DOHH2 (cell line): Measurements from ENCODE around the gene CMTM4.

Source experiments
- H3F3A ChIP-seq: fragments of 200-600 bp; sonication (generic), shearing (Covaris generic); 2 replicates; pipeline ENCODE4 v1.6.0; 2016; ENCODE audit warnings: antibody characterized with exemption, mild to moderate bottlenecking; ENCODE audit not compliant: control insufficient read depth, insufficient read depth
- H3K27ac ChIP-seq: fragments of 200-600 bp; sonication (generic); 2 replicates; pipeline ENCODE4 v1.5.1; 2014; ENCODE audit warnings: low read depth, mild to moderate bottlenecking, low read length, moderate library complexity
- H3K27me3 ChIP-seq: fragments of 200-600 bp; sonication (generic); 2 replicates; pipeline ENCODE4 v1.6.1; 2014; ENCODE audit warnings: mild to moderate bottlenecking, low read length, mixed read lengths; ENCODE audit not compliant: control insufficient read depth
- H3K36me3 ChIP-seq: fragments of 200-600 bp; sonication (generic); 2 replicates; pipeline ENCODE4 v1.6.1; 2014; ENCODE audit warnings: mild to moderate bottlenecking, low read length, moderate library complexity, mixed read lengths; ENCODE audit not compliant: control insufficient read depth
- H3K4me1 ChIP-seq: fragments of 200-600 bp; sonication (generic); 2 replicates; pipeline ENCODE4 v1.6.1; 2014; ENCODE audit warnings: mild to moderate bottlenecking, low read length, mixed read lengths; ENCODE audit not compliant: control insufficient read depth
- H3K4me2 ChIP-seq: fragments of 200-600 bp; sonication (generic); 2 replicates; pipeline ENCODE4 v1.6.0; 2014; ENCODE audit warnings: mild to moderate bottlenecking, low read length, moderate library complexity
- H3K4me3 ChIP-seq: fragments of 200-600 bp; sonication (generic); 2 replicates; pipeline ENCODE4 v1.5.1; 2014; ENCODE audit warnings: mild to moderate bottlenecking, low read length, mixed read lengths
- H3K79me2 ChIP-seq: fragments of 200-600 bp; sonication (generic); 2 replicates; pipeline ENCODE4 v1.6.1; 2014; ENCODE audit warnings: mild to moderate bottlenecking, low read length, mixed read lengths; ENCODE audit not compliant: control insufficient read depth
- H3K9me2 ChIP-seq: fragments of 200-600 bp; sonication (generic); replicated peaks from 2 replicates; pipeline ENCODE4 v1.6.1; 2014; ENCODE audit warnings: mild to moderate bottlenecking, low read length, mixed read lengths; ENCODE audit not compliant: control insufficient read depth
- H3K9me3 ChIP-seq: fragments of 200-600 bp; sonication (generic); 2 replicates; pipeline ENCODE4 v1.6.1; 2014; ENCODE audit warnings: antibody characterized with exemption, low read length, mixed read lengths; ENCODE audit not compliant: control insufficient read depth, insufficient read depth
- H4K20me1 ChIP-seq: fragments of 200-600 bp; sonication (generic); 2 replicates; pipeline ENCODE4 v1.6.0; 2014; ENCODE audit warnings: low read depth, mild to moderate bottlenecking, antibody characterized with exemption, low read length, moderate library complexity; ENCODE audit not compliant: control insufficient read depth, insufficient read depth
- CTCF ChIP-seq: fragments of 200-600 bp; sonication (generic); IDR thresholded peaks from one replicate; pipeline ENCODE4 v1.5.1; 2014; ENCODE audit warnings: antibody characterized with exemption, mild to moderate bottlenecking, low read depth, low read length; ENCODE audit not compliant: poor library complexity, severe bottlenecking
- EZH2phosphoT487 ChIP-seq: fragments of 200-600 bp; sonication (generic); IDR thresholded peaks from 2 replicates; pipeline ENCODE4 v1.6.1; 2017; ENCODE audit warnings: borderline replicate concordance, mild to moderate bottlenecking, antibody characterized with exemption, low read length, moderate library complexity, mixed read lengths

The CMTM4 gene

GRCh38 chr16:66652661-66653360, 43.7 kb downstream of the CMTM4 start:
- Histone ChIP-seq H3K79me2 (no peaks in the 10 kb centered on the region), H3K4me3 (no peak overlapping the region), H3K4me2 (no peak overlapping the region), H3K27ac (no peak overlapping the region), H3K36me3 (no peaks in the 10 kb centered on the region), H3K27me3 (peaks cover 7% of the 10 kb centered on the region; the same call in 1 of the 2 replicates), H3K4me1 (peaks cover 4% of the 10 kb centered on the region; the same call in 1 of the 2 replicates), H4K20me1 (no peaks in the 10 kb centered on the region), H3K9me3 (no peaks in the 10 kb centered on the region), H3K9me2 (no peaks in the 10 kb centered on the region), H3F3A (no peaks in the 10 kb centered on the region)
- no peak for TF ChIP-seq EZH2phosphoT487
- no peak for TF ChIP-seq CTCF

- Histone ChIP-seq H3K4me1 (peaks cover 4% of the 10 kb centered on the region; the same call in 1 of the 2 replicates), H3K79me2 (no peaks in the 10 kb centered on the region), H3K36me3 (no peaks in the 10 kb centered on the region), H3K27me3 (peaks cover 7% of the 10 kb centered on the region; the same call in 1 of the 2 replicates), H3K4me2 (no peak overlapping the region), H3K27ac (no peak overlapping the region), H3F3A (no peaks in the 10 kb centered on the region), H4K20me1 (no peaks in the 10 kb centered on the region), H3K4me3 (no peak overlapping the region), H3K9me2 (no peaks in the 10 kb centered on the region), H3K9me3 (no peaks in the 10 kb centered on the region)
- TF ChIP-seq CTCF (no peak), EZH2phosphoT487 (no peak)
These were observed 44.6 kb downstream of the CMTM4 start for GRCh38 chr16:66651965-66652364.

GRCh38 chr16:66651474-66651765, 45.1 kb downstream of the CMTM4 start:
- H3K27ac ChIP-seq = no peak overlapping the region
- H3K4me1 ChIP-seq = peaks cover 4% of the 10 kb centered on the region; the same call in 1 of the 2 replicates
- peaks cover 4% of the 10 kb centered on the region; the same call in 1 of the 2 replicates for H3K27me3 ChIP-seq
- H3K9me3 ChIP-seq = no peaks in the 10 kb centered on the region
- TF ChIP-seq CTCF (no peak), EZH2phosphoT487 (no peak)
- H3K9me2 ChIP-seq = no peaks in the 10 kb centered on the region
- H3F3A ChIP-seq = no peaks in the 10 kb centered on the region
- peak overlapping the region; percentile 24; the same call in 1 of the 2 replicates for H3K4me3 ChIP-seq
- no peaks in the 10 kb centered on the region for H3K79me2 ChIP-seq
- H4K20me1 ChIP-seq = no peaks in the 10 kb centered on the region
- H3K36me3 ChIP-seq = no peaks in the 10 kb centered on the region
- peak overlapping the region; percentile 42 for H3K4me2 ChIP-seq
